HG02571 (cell line): ENCODE measurements around the gene TBX3.

Experiments
- ATAC-seq: cut with Tn5 transposase; IDR thresholded peaks from one replicate; pipeline ENCODE4 v1.9.1; 2021; ENCODE audit warnings: mild to moderate bottlenecking, moderate library complexity; ENCODE audit not compliant: unreplicated experiment

TBX3 gene

GRCh38 chr12:114668886-114669288 lies 15.1 kb downstream of the TBX3 start:
- ATAC-seq = no peak

- no peak for ATAC-seq
Measured at GRCh38 chr12:114668151-114668885, 15.7 kb downstream of the TBX3 start.

- ATAC-seq = no peak
Measured at GRCh38 chr12:114667669-114668150, 16.3 kb downstream of the TBX3 start.

- no peak for ATAC-seq
Measured at GRCh38 chr12:114666746-114667668, 17.0 kb downstream of the TBX3 start.

GRCh38 chr12:114665411-114666260 lies 18.3 kb downstream of the TBX3 start:
- no peak for ATAC-seq

GRCh38 chr12:114664651-114665320 lies 19.2 kb downstream of the TBX3 start:
- no peak for ATAC-seq

- no peak for ATAC-seq
Measured at GRCh38 chr12:114662512-114663177, 21.3 kb downstream of the TBX3 start.

- no peak for ATAC-seq
Measured at GRCh38 chr12:114661245-114661644, 22.7 kb downstream of the TBX3 start.

- no peak for ATAC-seq
Measured at GRCh38 chr12:114659084-114659483, 24.9 kb downstream of the TBX3 start.

- ATAC-seq = no peak
Measured at GRCh38 chr12:114658002-114658441, 26.0 kb downstream of the TBX3 start.

GRCh38 chr12:114657597-114657920 lies 26.4 kb downstream of the TBX3 start:
- no peak for ATAC-seq

- no peak for ATAC-seq
Measured at GRCh38 chr12:114656906-114657596, 26.9 kb downstream of the TBX3 start.

GRCh38 chr12:114655934-114656749 lies 27.8 kb downstream of the TBX3 start:
- no peak for ATAC-seq

- no peak for ATAC-seq
Measured at GRCh38 chr12:114649585-114649984, 34.4 kb downstream of the TBX3 start.

- ATAC-seq = no peak
Measured at GRCh38 chr12:114648711-114649110, 35.3 kb downstream of the TBX3 start.

- no peak for ATAC-seq
Measured at GRCh38 chr12:114638790-114639435, 45.1 kb downstream of the TBX3 start.

GRCh38 chr12:114636723-114637480 lies 47.1 kb downstream of the TBX3 start:
- ATAC-seq = no peak
